CD4-positive, alpha-beta T cell treated with Interleukin-17A for 1 hour (primary cell): ENCODE data around the gene PIGU.
"Not testable (repeated sequence)": the region's sequence is repeated elsewhere in the genome, so short reads cannot be mapped to it uniquely, and the experiment has no call there.

Experiments used
- DNase-seq: peaks from one replicate; pipeline ENCODE4 v3.0.0-alpha.2; 2020

PIGU gene, protein sequence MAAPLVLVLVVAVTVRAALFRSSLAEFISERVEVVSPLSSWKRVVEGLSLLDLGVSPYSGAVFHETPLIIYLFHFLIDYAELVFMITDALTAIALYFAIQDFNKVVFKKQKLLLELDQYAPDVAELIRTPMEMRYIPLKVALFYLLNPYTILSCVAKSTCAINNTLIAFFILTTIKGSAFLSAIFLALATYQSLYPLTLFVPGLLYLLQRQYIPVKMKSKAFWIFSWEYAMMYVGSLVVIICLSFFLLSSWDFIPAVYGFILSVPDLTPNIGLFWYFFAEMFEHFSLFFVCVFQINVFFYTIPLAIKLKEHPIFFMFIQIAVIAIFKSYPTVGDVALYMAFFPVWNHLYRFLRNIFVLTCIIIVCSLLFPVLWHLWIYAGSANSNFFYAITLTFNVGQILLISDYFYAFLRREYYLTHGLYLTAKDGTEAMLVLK

DNA sequence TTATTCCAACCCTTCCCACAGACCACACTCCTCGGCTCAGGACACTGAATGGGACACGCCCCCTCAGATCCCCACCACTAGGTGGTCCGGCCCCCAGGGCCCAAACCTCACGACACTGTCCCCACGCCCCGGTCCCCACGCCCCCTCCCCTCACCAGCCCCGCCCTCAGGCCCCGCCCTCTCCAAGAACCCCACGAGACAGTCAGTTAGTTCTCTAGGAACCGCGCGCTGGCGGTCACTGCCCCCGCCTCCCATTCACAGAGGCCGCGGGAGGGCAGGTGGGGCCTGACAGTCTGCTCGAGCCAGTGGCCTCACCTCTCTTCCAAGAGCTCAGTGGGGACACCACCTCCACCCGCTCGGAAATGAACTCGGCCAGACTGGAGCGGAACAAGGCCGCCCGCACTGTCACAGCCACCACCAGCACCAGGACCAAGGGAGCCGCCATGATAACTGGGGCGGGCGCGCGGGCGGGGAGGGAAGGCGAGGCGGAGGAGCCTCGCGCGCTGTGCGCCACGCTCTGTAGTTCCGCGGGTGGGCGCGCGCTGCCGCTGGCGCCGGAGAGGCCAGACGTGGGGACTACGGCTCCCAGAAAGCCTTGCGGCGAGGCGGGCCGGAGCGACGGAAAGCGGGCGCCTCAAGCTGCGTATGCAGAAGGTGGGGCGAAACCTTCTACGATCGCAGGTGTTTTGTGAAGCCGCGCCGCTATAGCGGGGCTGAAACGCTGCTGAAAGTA, at the start of gene PIGU:
Gene PIGU, minus strand, starts transcription at position 451 of the 732 bp plus-strand sequence. Its CDS starts 7 bp downstream, at position 444.
- DNase-seq = peak; percentile 96

- DNase-seq = no peak
These were observed 47.3 kb upstream of the PIGU start for GRCh38 chr20:34724172-34724571.

DNA sequence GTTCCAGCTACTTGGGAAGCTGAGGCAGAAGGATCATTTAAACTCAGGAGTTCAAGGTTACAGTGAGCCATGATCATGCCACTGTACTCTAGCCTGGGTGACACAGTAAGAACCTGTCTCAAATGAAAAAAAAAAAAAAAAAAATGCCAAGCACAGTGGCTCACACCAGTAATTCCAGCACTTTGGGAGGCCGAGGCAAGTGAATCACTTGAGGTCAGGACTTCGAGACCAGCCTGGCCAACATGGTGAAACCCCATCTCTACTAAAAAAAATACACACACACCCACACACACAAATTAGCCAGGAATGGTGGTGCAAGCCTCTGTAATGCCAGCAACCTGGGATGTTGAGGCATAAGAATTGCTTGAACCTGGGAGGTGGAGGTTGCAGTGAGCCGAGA, 45.7 kb upstream of the PIGU start:
- DNase-seq = not testable (repeated sequence)

DNA sequence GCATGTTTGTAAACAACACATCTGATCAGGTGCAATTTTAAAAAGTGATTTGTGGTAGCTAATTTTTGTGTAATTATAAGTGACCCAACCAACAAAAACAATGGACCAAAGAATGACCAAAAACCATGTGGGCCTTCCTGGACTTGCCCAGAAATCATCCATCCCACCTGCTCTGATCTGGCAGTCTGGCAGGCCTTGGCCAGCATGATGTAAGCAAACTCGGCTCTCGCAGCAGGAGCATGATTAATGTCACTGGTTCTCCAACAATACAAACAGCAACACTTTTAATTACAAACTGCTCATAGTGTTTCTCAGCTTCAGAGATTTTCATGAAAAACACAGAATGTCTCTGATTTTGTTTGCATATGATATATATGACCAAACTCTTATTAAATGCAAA, 43.4 kb upstream of the PIGU start:
- no peak for DNase-seq

GRCh38 chr20:34719242-34720017, 42.5 kb upstream of the PIGU start:
- DNase-seq = not testable (repeated sequence)

GRCh38 chr20:34717230-34718095, 40.6 kb upstream of the PIGU start:
- DNase-seq = no peak

DNA sequence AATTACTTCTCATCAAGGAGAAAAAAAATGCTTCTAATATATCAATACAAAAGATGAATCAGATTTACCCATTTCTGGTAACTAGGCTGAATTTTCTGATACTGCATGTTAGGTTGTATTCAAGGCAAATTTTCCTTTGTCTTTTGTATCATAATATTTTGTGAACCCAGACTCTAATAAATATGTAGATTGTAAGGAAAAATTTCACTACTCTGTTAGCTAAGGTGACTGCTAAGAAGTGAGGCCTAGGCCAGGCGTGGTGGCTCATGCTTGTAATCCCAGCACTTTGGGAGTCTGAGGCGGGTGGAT, 40.0 kb upstream of the PIGU start:
- no peak for DNase-seq

DNA sequence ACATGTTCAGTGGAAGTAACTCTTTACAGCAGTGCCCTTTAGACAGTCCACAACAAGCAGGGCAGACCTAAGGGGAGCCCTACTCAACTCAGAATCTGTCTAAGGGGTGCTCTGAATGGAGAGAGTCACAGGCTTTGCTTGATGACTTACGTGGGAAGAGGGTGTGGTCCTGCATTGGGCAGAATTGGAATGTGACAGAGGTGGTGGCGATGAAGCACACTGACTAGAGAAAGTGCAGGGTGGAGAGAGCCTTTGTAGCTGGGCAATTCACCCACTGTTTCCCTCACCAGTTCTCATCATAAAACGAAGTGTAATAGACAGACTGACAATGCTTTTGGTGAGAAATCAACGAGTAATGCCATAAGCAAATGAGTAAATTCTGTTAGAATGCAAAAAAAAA, 38.5 kb upstream of the PIGU start:
- no peak for DNase-seq

DNA sequence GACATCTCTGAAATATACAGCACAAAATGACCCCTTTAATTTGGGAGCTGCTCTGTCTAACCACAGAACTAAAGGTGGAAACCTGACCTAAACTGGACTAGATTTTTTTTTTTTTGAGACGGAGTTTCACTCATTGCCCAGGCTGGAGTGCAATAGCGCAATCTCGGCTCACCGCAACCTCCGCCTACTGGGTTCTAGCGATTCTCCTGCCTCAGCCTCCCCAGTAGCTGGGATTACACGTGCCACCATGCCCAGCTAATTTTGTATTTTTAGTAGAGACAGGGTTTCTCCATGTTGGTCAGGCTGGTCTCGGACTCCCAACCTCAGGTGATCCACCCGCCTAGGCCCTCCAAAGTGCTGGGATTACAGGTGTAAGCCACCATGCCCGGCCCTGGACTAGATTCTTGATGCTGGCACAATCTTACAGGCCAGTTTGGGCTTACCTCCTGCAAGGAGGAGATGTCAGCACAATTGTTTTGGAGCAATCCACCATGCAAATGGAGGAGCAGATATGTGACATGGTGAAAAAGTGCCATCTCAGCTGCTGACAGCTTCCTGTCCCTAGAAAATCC, 37.1 kb upstream of the PIGU start:
- DNase-seq = not testable (repeated sequence)

DNA sequence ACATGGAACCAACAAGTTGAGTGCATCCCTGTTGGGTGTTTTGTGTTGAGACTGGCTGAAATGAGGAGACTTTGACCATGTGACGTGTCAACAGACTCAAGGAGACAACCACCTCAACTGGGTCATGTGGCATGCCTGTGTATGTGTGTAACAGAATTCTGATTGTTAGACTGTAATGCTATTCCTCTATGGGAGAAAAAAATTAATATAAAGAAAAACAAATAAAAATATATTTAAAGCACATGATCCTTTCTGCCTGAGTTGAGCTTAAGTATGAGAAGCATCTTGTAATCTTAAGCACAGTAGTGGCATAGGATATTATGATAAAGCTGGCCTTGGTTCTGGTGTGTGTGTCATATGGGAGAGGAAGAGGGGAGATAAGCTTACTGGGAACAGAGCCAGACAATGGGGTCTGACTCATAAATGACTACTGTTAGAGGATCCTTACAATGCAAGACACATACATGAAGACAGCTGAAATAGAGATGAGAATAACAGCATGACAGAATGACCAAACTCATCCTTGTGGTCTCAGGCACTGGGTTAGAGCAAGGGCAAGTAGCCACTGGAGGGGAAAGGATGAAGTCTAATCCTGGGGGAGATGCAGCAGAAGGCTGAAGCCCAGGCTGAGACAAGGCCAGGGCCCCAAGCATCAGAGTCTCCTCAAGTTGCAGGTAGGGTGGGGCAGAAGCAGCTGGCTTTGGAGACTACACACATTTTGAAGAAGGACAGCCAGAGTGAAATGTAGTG, 36.5 kb upstream of the PIGU start:
- DNase-seq = no peak

DNA sequence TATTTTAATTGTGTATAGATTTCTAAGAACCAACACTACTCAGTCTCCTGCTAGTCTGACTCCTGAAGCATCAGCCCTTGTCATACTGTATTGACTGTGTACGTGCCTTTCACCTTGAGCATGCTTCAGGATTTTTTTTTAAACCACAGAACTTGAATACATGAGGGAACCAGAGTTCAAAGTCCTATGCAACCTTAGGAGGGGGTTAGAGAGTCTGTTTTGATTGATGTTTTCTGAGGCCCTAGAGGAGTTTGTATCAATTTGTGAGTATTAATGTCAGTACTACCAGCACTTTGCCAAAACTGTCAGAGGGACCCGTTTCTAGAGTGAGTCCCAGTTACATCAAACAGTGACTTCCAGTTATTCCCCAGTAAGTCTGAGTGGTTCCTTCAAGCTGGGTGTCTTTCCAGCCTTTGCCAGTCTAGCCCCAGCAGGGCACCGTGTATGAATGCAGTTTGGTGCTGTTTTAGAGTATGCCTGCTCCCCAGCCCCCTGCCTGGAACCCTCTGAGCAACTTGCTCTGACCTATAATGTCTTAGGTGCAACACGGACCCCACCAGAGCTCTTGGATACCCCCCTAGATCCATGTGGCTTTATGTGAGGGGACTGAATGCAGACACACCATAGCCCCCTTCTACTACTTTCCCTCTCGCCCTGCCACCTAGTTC, 35.8 kb upstream of the PIGU start:
- no peak for DNase-seq

DNA sequence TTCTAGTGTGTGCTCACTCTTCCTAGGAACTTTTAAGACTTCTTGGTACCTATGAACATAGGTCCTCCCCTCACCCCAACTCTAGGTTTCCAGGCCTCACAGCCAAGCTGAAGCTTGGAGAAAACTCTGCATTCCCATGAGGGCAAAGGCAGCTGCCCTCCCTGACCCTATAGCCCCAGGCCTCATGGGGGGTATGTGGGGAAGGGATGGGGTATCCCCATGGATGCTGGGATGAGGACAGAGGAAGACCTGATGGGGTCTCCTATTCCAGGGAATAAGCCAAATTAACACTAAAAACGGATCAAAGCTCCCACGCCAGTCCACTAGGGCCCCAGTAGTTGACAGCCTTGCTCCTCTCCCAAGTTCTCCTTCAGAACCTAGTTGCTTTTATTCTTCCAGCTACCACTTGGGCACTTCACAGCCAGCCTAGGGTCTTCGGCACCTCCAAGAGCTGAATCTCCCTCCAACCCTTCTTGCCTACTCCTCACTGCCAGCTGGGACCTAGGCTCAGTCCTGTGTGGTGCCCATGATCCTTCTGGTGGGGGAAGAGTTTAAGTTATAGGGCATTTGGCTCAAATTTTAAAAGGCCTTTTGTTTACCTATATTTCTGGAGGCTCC, 35.0 kb upstream of the PIGU start:
- no peak for DNase-seq

GRCh38 chr20:34710861-34711574, 34.1 kb upstream of the PIGU start:
- DNase-seq = no peak

DNA sequence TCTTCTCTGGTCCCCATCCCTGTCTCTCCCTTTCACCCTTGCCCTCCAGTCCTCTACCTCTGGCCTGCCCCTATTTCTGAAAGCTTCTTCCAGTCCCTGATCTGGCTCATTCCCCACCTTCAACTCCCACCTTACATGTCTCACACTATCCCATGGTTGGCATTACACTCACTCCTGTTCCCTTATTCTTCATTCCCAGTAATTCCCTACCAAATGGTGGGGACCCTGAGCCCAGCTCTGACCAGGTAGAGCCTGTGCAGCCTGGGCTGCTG, 33.6 kb upstream of the PIGU start:
- DNase-seq = no peak

DNA sequence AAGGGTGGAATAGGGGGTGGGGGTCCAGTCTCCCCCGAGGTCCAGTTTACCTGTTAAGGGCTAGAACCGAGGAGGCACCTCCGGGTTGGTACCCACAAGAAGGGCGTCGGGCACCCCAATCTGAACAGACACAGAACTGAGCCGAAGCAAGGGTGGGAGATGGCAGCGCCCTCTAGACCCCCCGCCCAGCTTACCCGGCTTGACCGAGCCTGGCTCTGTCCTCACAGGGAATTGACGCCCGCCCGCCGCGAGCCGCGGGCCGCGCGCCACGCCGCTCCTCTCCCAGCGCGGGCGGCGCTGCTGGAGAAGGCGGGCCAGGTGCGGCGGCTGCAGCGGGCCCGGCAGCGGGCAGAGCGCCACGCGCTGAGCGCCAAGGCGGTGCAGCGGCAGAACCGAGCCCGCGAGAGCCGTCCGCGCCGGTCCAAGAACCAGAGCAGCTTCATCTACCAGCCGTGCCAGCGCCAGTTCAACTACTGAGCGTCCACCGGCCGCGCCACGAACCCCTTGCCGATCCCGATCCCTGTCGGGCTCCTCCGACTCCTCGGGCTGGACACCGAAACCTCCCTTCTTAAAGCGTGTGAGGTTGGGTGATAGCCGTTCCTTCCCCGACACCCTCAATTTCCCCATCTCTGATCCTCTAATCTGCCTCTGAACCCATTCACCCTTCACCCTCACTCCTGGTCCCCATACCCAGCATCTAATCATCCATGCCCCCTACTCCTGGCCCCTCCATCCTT, 33.1 kb upstream of the PIGU start:
- no peak for DNase-seq

DNA sequence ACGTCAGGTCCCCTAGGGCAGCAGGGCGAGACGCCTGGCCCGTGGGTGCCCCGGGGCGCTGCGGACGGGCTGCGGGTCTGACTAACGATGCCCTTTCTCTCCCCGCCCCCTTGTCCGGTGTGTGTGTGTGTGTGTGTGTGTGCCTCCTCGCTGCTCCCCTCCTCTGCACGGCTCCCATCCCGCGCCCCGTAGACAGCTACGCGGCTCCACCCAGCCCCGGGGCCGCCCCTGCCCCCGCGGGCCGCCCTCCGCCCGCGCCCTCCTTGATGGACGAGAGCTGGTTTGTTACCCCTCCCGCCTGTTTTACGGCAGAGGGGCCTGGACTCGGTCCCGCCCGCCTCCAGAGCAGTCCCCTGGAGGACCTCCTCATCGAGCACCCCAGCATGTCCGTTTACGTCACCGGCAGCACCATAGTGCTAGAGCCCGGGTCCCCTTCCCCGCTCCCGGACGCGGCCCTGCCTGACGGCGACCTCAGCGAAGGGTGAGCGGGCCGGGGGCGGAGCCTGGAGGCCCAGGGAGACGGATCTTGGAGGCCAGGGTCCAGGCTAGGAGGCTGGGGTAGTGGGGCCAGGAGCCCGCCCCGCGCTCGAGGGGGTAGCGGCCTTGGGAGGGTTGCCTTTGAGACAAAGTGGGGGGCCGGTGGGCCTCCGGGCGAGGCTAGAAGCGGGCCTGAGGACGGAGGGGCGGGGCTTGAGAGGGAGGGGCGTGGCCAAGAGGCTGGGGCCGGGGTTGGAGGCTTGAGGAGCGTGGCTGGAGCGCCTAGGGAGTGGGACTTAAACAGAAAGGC, 32.3 kb upstream of the PIGU start:
- DNase-seq = peak; percentile 87

DNA sequence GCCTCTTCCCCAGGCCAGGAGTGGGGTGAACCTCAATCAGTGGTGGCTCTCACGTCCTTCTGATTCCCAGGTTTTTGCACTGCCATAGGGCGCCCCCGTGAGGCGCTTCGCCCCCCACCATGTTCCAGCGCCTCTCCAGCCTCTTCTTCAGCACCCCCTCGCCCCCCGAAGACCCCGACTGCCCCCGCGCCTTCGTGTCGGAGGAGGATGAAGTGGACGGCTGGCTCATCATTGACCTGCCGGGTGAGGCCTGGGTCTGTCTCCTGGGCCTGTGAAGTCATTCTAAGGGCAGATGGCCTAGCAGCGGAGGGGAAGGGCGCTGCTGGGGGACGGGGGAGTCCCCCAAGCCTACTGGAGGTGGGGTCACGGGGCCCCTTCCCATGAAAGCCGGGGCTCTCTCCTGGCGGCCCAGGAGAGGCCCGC, 31.7 kb upstream of the PIGU start:
- peak; percentile 61 for DNase-seq
